ENCODE measurements around the gene CHFR. TPM values are rescaled to one million over a fixed set of nuclear protein-coding genes. Genes with fewer than 3 reads are reported as not detected.
"Not testable (repeated sequence)": the region's sequence is repeated elsewhere in the genome, so short reads cannot be mapped to it uniquely, and the experiment has no call there.

The CHFR gene
- total RNA-seq, 1 donor from 2014 or later: 37.1 TPM

- Histone ChIP-seq H3K4me1 (no peaks in the 10 kb centered on the region), H3K36me3 (peaks cover 4 to 87% of the 10 kb centered on the region in 2 donors), H3K4me3 (no peak overlapping the region), H3K27ac (no peak overlapping the region), H3K27me3 (no peaks in the 10 kb centered on the region), H3K9me3 (no peaks in the 10 kb centered on the region)
- no peak for DNase-seq (ENCODE audit: extremely low spot score in 2 of 2)
- no peak for TF ChIP-seq POLR2AphosphoS5 (IDR thresholded peaks at IDR 0.05; ENCODE audit: insufficient read depth in 1 of 2, low read depth in 1 of 2)
- no peak for TF ChIP-seq CTCF (IDR thresholded peaks at IDR 0.05)
- TF ChIP-seq POLR2A (IDR thresholded peaks at IDR 0.05): no peak
- intact Hi-C loops (cut with DNase I): no loop called here
Measured at GRCh38 chr12:132801741-132802140, 85.7 kb downstream of the CHFR start.

GRCh38 chr12:132798836-132799235 is 88.6 kb downstream of the CHFR start:
- Histone ChIP-seq H3K27ac (no peak overlapping the region), H3K36me3 (peaks cover 4 to 93% of the 10 kb centered on the region in 2 donors), H3K4me1 (no peaks in the 10 kb centered on the region), H3K27me3 (no peaks in the 10 kb centered on the region), H3K4me3 (no peak overlapping the region), H3K9me3 (no peaks in the 10 kb centered on the region)
- intact Hi-C loops (cut with DNase I): no loop called here
- DNase-seq (ENCODE audit: extremely low spot score in 2 of 2): no peak
- no peak for TF ChIP-seq POLR2AphosphoS5 (IDR thresholded peaks at IDR 0.05; ENCODE audit: insufficient read depth in 1 of 2, low read depth in 1 of 2)
- TF ChIP-seq CTCF (IDR thresholded peaks at IDR 0.05): no peak
- TF ChIP-seq POLR2A (IDR thresholded peaks at IDR 0.05): no peak

GRCh38 chr12:132797820-132798570 is 89.4 kb downstream of the CHFR start:
- no peak for TF ChIP-seq POLR2A (IDR thresholded peaks at IDR 0.05)
- TF ChIP-seq CTCF (IDR thresholded peaks at IDR 0.05): no peak
- no peak for TF ChIP-seq POLR2AphosphoS5 (IDR thresholded peaks at IDR 0.05; ENCODE audit: insufficient read depth in 1 of 2, low read depth in 1 of 2)
- no peak for DNase-seq (ENCODE audit: extremely low spot score in 2 of 2)
- intact Hi-C loops (cut with DNase I): no loop called here
- Histone ChIP-seq H3K9me3 (no peaks in the 10 kb centered on the region), H3K36me3 (peaks cover 4 to 88% of the 10 kb centered on the region in 2 donors), H3K27ac (no peak overlapping the region), H3K4me1 (no peaks in the 10 kb centered on the region), H3K27me3 (no peaks in the 10 kb centered on the region), H3K4me3 (no peak overlapping the region)

GRCh38 chr12:132795847-132796246 is 91.6 kb downstream of the CHFR start:
- DNase-seq (ENCODE audit: extremely low spot score in 2 of 2): no peak
- H3K27me3 ChIP-seq: no peaks in the 10 kb centered on the region
- H3K9me3 ChIP-seq: no peaks in the 10 kb centered on the region
- no peak overlapping the region for H3K27ac ChIP-seq
- peaks cover 4 to 79% of the 10 kb centered on the region in 2 donors for H3K36me3 ChIP-seq
- no peak overlapping the region for H3K4me3 ChIP-seq
- TF ChIP-seq POLR2AphosphoS5 (IDR thresholded peaks at IDR 0.05; ENCODE audit: insufficient read depth in 1 of 2, low read depth in 1 of 2) (no peak), CTCF (IDR thresholded peaks at IDR 0.05) (no peak), POLR2A (IDR thresholded peaks at IDR 0.05) (no peak)
- intact Hi-C loops (cut with DNase I): no loop called here
- no peaks in the 10 kb centered on the region for H3K4me1 ChIP-seq

GRCh38 chr12:132791940-132792339 is 95.5 kb downstream of the CHFR start:
- H3K27ac ChIP-seq; H3K4me1 ChIP-seq; H3K27me3 ChIP-seq; DNase-seq (ENCODE audit: extremely low spot score in 2 of 2); H3K9me3 ChIP-seq; H3K4me3 ChIP-seq; intact Hi-C loops (cut with DNase I): not testable (repeated sequence)
- H3K36me3 ChIP-seq: peaks cover 0 to 76% of the 10 kb centered on the region in 2 donors

All from vagina (tissue), 2 donors.